Activated gamma-delta T cell treated with Interleukin-2 at 50 U/mL for 16 hours (primary cell): Measurements from ENCODE around the gene SEC31A.
"Not testable (repeated sequence)": the region's sequence is repeated elsewhere in the genome, so short reads cannot be mapped to it uniquely, and the experiment has no call there.

ENCODE experiments used
- DNase-seq: peaks from one replicate; pipeline ENCODE4 v3.0.0-alpha.2; 2020

The SEC31A gene

GRCh38 chr4:82833696-82834313 lies 57.1 kb downstream of the SEC31A start:
- no peak for DNase-seq

- not testable (repeated sequence) for DNase-seq
These were observed 57.9 kb downstream of the SEC31A start for GRCh38 chr4:82833060-82833459.

- no peak for DNase-seq
These were observed 65.5 kb downstream of the SEC31A start for GRCh38 chr4:82825425-82825824.

GRCh38 chr4:82823062-82823461 lies 67.9 kb downstream of the SEC31A start:
- no peak for DNase-seq

- DNase-seq, result no peak
These were observed 70.3 kb downstream of the SEC31A start for GRCh38 chr4:82820689-82821088.

- DNase-seq, result no peak
These were observed 72.0 kb downstream of the SEC31A start for GRCh38 chr4:82818664-82819662.

- DNase-seq, result not testable (repeated sequence)
These were observed 74.1 kb downstream of the SEC31A start for GRCh38 chr4:82816874-82817273.

- DNase-seq, result no peak
These were observed 76.9 kb downstream of the SEC31A start for GRCh38 chr4:82814034-82814433.

GRCh38 chr4:82811838-82812341 lies 79.1 kb downstream of the SEC31A start:
- no peak for DNase-seq

GRCh38 chr4:82811392-82811791 lies 79.6 kb downstream of the SEC31A start:
- DNase-seq, result no peak

- DNase-seq, result no peak
These were observed 80.8 kb downstream of the SEC31A start for GRCh38 chr4:82810176-82810575.

GRCh38 chr4:82809619-82810018 lies 81.3 kb downstream of the SEC31A start:
- no peak for DNase-seq

- no peak for DNase-seq
These were observed 87.2 kb downstream of the SEC31A start for GRCh38 chr4:82803746-82804145.

GRCh38 chr4:82802911-82803310 lies 88.0 kb downstream of the SEC31A start:
- no peak for DNase-seq

GRCh38 chr4:82801910-82802521 lies 88.9 kb downstream of the SEC31A start:
- no peak for DNase-seq

GRCh38 chr4:82799006-82799881 lies 91.7 kb downstream of the SEC31A start:
- no peak for DNase-seq

GRCh38 chr4:82798168-82799005 lies 92.6 kb downstream of the SEC31A start, which contains the start of gene SCD5:
Gene SCD5 (minus strand): TSS chr4:82798796. CDS start chr4:82798537, 259 bp downstream.
- DNase-seq, result peak; percentile 53

- peak; percentile 4 for DNase-seq
These were observed 93.4 kb downstream of the SEC31A start for GRCh38 chr4:82797405-82798111.

- no peak for DNase-seq
These were observed 93.9 kb downstream of the SEC31A start for GRCh38 chr4:82797040-82797404.

GRCh38 chr4:82792912-82793649 lies 97.9 kb downstream of the SEC31A start:
- no peak for DNase-seq
